Psoas muscle (tissue), 8 donors: ENCODE measurements around the gene PRSS38. TPM values are rescaled to one million over a fixed set of nuclear protein-coding genes. Genes with fewer than 3 reads are reported as not detected.
A peak's percentile ranks its signal among the peaks of the same experiment; 100 is the strongest.

Source experiments
- ATAC-seq, 4 donors: fragments of 200-7000 bp; cut with Tn5 transposase; one replicate each; pipeline ENCODE4 v1.9.1; 2020; ENCODE audit warnings: moderate library complexity in 3 of 4, mild to moderate bottlenecking in 2 of 4
- DNase-seq, 2 donors: peaks; one replicate each; pipeline ENCODE4 v3.0.0-alpha.2; 2020
- H3K27ac ChIP-seq: fragments of 200-600 bp; one replicate; pipeline ENCODE4 v1.8.0; 2022
- H3K27me3 ChIP-seq, 3 donors: fragments of 200-600 bp in 1 of 3; one replicate each; pipeline versions ENCODE4 v1.6.1 to v1.8.0; 2013 to 2022; ENCODE audit warnings: low read length in 2 of 3, mild to moderate bottlenecking in 2 of 3, moderate library complexity in 1 of 3; ENCODE audit not compliant: insufficient read depth in 3 of 3
- H3K36me3 ChIP-seq, 2 donors: fragments of 200-600 bp in 1 of 2; one replicate each; pipeline versions ENCODE4 v1.6.1 to v1.8.0; 2013 to 2022; ENCODE audit warnings: low read depth in 1 of 2, mild to moderate bottlenecking in 1 of 2, moderate library complexity in 1 of 2; ENCODE audit not compliant: insufficient read depth in 1 of 2
- H3K4me1 ChIP-seq: fragments of 200-600 bp; one replicate; pipeline ENCODE4 v1.8.0; 2022
- H3K4me3 ChIP-seq: fragments of 200-600 bp; one replicate; pipeline ENCODE4 v1.8.0; 2022; ENCODE audit warnings: mild to moderate bottlenecking
- H3K9me3 ChIP-seq: fragments of 200-600 bp; one replicate; pipeline ENCODE4 v1.8.0; 2022
- CTCF ChIP-seq: fragments of 200-600 bp; IDR thresholded peaks from one replicate; pipeline ENCODE4 v1.8.0; 2022; ENCODE audit warnings: antibody characterized with exemption
- WGBS, 3 donors: extraction: QIAGEN DNeasy Blood & Tissue Kit; methylation state at CpG; one replicate each; pipeline versions ENCODE4 v1.1.6 to v1.1.7; 2013; 5-methylcytosine and 5-hydroxymethylcytosine counted together
- intact Hi-C, 2 donors: fragments of 100-400 bp; cut with DNase I; formaldehyde crosslinking; loops; one replicate each; pipeline versions ENCODE4 v1.11.0 to v1.14.2; 2022
- polyA plus RNA-seq, 3 donors: library from polyadenylated mRNA; stranded (reverse); fragments of 200-250 nt; gene quantifications; one replicate each; pipeline ENCODE4 v1.2.3, GENCODE V29; 2013
- total RNA-seq, 4 donors: library from RNA; stranded (reverse); fragmentation: NEBNext Ultra II Directional in 2 of 4; extraction: Animal tissue kit (Norgen Biotek cat#: 25700) in 2 of 4; gene quantifications; one replicate each; pipeline versions ENCODE4 v1.2.1 to v1.2.4, GENCODE V29; 2021 to 2023
- donor health status: healthy with polysubstance abuse.
- donor health status: DM: no; HTN: no; CAD: no; lungs with moderate emphysema.
- donor health status: Bipolar disorder and iron deficiency.
- donor health status: healthy.
- donor health status: DM: yes; HTN: yes; CAD: no.
- donor health status: DM: no; HTN: no; CAD: no.
- donor health status: DM: no; HTN: no; CAD: no.
- donor health status: DM: yes; HTN: yes; CAD: no.

PRSS38 gene
- total and polyA plus RNA-seq, 7 donors, result not detected

GRCh38 chr1:227893300-227893948, 77.9 kb downstream of the PRSS38 start:
- 92 to 98% (median 97%) methylated on average over 9 of the region's 9 CpGs for WGBS, 3 donors
- TF ChIP-seq CTCF, result no peak
- H3K27ac ChIP-seq, result no peak overlapping the region

GRCh38 chr1:227893949-227894721, 78.7 kb downstream of the PRSS38 start:
- intact Hi-C loops, result no loop called here
- no peaks in the 10 kb centered on the region for H3K27me3 ChIP-seq
- H3K27ac ChIP-seq, result no peak overlapping the region
- 89 to 91% (median 90%) methylated on average over 27 of the region's 27 CpGs for WGBS, 3 donors
- H3K4me3 ChIP-seq, result no peak overlapping the region
- no peaks in the 10 kb centered on the region for H3K36me3 ChIP-seq
- no peaks in the 10 kb centered on the region for H3K4me1 ChIP-seq
- no peak for TF ChIP-seq CTCF
- no peaks in the 10 kb centered on the region for H3K9me3 ChIP-seq
- peak; percentile 7 to 45 for DNase-seq
- no peak for ATAC-seq

More at GRCh38 chr1:227893300-227893948, 77.9 kb downstream of the PRSS38 start:
- H3K4me3 ChIP-seq, result no peak overlapping the region
- H3K36me3 ChIP-seq, result no peaks in the 10 kb centered on the region
- ATAC-seq (no peak), DNase-seq (peak in 1 of 2 donors; percentile 41)
- intact Hi-C loops, result no loop called here
- no peaks in the 10 kb centered on the region for H3K4me1 ChIP-seq
- H3K27me3 ChIP-seq, result no peaks in the 10 kb centered on the region
- H3K9me3 ChIP-seq, result no peaks in the 10 kb centered on the region

- intact Hi-C loops, result no loop called here
- peak in 1 of 2 donors; percentile 31 for DNase-seq
- Histone ChIP-seq H3K9me3 (no peaks in the 10 kb centered on the region), H3K4me3 (no peak overlapping the region), H3K27me3 (no peaks in the 10 kb centered on the region), H3K27ac (no peak overlapping the region), H3K36me3 (no peaks in the 10 kb centered on the region), H3K4me1 (no peaks in the 10 kb centered on the region)
- ATAC-seq, result no peak
- WGBS, 3 donors, result 93 to 96% (median 93%) methylated on average over 12 of the region's 12 CpGs
- TF ChIP-seq CTCF, result no peak
Measured at GRCh38 chr1:227894831-227895451, 79.5 kb downstream of the PRSS38 start.

Other genes with a start within 250 kb of the PRSS38 start
- gene JMJD4, start 80.4 kb upstream of the PRSS38 start, total RNA-seq, result 10 to 100 TPM in 3 of 4 donors, 1 to 10 TPM in 1; 9.0 to 16.2 (median 14.3) TPM
- gene JMJD4, start 80.4 kb upstream of the PRSS38 start, polyA plus RNA-seq, result 10 to 100 TPM; 12.4 to 20.5 (median 15.7) TPM
- gene SNAP47, start 80.2 kb upstream of the PRSS38 start, total RNA-seq, result 10 to 100 TPM; 19.6 to 40.5 (median 31.5) TPM
- 10 to 100 TPM; 17.9 to 26.6 (median 20.4) TPM for gene SNAP47, start 80.2 kb upstream of the PRSS38 start, polyA plus RNA-seq
- gene WNT9A, start 132.3 kb downstream of the PRSS38 start, total RNA-seq, result 10 to 100 TPM in 3 of 4 donors, 1 to 10 TPM in 1; 7.6 to 49.7 (median 23.1) TPM
- gene WNT9A, start 132.3 kb downstream of the PRSS38 start, polyA plus RNA-seq, result 10 to 100 TPM in 2 of 3 donors, 1 to 10 TPM in 1; 7.9 to 25.8 (median 18.1) TPM
- not detected for gene WNT3A, start 191.3 kb downstream of the PRSS38 start, total RNA-seq
- not detected for gene WNT3A, start 191.3 kb downstream of the PRSS38 start, polyA plus RNA-seq